Stimulated activated CD4-positive, alpha-beta T cell treated with anti-CD3 and anti-CD28 coated beads, Interleukin-2, amount 100 ng/mL, for 24 hours (primary cell): ENCODE results near the gene AHCY.
"Not testable (repeated sequence)": the region's sequence is repeated elsewhere in the genome, so short reads cannot be mapped to it uniquely, and the experiment has no call there.

Experiments used
- DNase-seq, 2 donors: peaks; one replicate each; pipeline ENCODE4 v3.0.0-alpha.2; 2020

Gene AHCY

DNA sequence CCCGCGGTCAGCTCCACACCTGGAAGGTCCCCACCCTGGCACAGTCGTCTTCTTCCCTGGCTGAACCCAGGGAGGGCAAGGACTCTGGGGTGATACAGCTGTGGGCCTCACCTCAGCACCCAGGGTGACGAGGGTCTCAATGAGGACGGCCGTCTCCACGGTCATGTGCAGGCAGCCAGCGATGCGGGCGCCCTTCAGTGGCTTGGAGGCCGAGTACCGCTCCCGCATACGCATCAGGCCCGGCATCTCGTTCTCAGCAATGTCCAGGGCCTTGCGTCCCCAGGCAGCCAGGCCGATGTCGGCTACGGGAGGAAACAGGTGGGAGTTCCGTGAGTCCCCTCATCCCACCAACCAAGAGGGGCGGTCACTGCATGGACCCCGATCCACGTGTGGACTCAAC, 7.9 kb downstream of the AHCY start:
- DNase-seq, result no peak

DNA sequence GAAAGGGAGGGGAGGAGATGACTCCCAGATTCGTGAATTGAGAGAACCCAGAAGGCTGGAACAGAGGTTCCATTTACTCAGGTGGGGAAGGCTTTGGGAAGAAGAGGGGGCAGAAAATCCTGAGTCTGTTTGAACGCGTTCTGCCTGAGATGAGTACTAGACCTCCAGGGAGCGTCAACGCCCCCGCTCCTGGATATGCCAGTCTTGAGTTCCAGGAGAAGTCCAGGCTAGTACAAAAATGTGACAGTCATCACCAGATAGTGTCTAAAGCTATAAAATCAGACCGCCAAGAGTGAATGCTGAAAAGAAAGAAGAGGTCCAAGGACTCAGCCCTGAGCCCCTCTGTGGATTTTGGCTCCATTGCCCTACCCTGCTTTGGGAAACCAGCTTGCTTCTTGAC, 8.6 kb downstream of the AHCY start:
- DNase-seq, result no peak

DNA sequence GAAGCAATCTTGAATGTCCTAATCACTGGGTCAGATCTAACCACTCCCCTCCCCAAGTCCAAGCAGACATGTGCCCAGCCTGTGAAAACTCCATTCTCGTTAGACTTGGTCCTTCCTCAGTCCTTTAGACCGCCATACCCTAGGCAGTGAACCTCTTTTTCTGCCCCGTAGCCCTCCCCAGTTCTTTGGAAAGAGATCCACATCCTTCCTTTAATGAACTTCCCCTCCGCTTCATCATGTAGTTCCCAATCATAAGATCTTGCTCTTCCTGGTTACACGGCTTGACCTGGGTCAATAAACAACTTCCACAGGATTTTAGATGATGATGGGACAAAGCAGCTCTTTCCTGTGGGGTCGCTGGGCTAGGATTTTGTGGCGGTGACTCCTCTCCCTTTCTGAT, 9.6 kb downstream of the AHCY start:
- no peak for DNase-seq

DNA sequence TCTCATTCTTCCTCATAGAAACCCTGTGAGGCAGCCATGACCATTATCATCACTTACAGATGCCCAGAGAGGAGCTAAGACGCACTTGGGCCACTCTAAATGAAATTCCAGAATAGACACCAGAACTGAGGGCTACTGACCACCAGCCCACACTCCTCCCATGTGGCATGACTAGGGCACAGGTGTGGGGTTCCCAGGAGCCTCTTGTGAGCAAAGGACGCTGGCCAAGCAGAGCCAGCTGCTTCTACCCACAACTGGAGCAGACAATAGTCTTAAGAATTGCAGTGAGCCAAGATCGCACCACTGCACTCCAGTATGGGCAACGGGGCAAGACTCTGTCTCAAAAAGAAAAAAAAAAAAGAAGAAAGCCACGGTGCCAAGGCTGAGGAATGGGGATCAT, 10.0 kb downstream of the AHCY start:
- DNase-seq, result no peak

DNA sequence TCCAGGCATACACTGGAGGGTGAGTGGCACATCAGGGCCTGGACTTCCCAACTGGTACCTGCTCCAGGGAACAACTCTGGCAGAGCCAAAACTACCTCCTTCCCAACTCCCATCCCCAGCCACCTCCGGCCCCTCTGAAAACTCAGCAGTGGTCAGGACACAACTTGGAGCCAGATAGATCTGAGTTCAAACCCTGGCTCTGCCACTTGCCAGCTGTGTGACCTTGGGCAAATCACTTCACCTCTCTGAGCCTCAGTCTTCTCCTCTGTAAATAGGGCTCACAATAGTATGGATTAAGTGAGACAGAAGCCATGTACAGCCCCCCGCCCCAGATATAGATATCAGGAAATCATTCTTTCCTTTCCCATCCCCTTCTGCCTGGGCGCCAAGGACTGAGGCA, 10.7 kb downstream of the AHCY start:
- DNase-seq, result no peak

DNA sequence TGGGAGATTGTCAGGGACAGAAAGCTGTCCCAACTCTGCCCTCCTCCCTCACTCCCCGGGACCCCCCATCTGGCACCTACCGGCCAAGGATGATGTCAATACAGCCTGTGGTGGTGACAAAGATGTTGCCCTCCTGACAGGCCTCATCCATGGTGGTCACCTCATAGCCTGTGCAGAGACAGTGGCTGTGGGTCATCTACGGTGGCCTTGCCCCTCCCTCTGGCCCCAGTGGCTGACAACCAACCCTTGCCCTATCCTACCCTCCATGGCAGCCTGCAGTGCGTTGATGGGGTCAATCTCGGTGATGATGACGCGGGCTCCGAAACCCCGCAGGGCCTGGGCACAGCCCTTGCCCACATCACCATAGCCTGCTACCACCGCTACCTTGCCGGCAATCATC, 12.7 kb downstream of the AHCY start:
- no peak for DNase-seq

DNA sequence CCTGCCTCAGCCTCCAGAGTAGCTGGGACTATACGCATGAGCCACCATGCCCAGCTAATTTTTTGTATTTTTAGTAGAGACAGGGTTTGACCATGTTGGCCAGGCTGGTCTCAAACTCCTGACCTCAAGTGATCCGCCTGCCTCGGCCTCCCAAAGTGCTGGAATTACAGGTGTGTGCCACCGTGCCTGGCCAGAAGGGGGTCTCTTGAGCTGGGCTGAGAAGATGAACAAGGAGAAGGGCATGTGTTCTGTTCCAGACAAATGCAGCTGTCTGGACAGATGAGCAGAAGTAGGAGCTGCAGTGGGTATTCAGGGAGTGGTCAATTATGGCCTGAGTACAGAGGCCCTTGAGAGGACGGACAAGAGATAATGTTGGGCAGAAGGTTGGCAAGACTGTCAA, 15.7 kb downstream of the AHCY start:
- not testable (repeated sequence) for DNase-seq

DNA sequence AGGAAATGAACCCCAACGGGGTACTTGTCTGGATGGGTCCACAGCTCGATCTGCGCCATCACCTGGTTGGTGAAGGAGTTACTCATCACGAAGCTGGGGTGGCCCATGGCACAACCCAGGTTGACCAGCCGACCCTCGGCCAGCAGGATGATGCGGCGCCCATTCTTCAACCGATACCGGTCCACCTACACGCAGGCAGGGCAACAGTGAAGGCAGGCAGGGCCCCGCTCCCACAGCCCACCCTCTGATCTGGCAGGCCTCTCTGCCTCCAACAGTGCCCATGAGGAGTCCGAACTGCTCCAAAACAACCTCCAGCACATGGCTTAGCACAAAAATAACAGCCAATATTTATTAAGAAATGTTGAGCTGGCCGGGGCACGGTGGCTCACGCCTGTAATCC, 17.7 kb downstream of the AHCY start:
- DNase-seq, result no peak

DNA sequence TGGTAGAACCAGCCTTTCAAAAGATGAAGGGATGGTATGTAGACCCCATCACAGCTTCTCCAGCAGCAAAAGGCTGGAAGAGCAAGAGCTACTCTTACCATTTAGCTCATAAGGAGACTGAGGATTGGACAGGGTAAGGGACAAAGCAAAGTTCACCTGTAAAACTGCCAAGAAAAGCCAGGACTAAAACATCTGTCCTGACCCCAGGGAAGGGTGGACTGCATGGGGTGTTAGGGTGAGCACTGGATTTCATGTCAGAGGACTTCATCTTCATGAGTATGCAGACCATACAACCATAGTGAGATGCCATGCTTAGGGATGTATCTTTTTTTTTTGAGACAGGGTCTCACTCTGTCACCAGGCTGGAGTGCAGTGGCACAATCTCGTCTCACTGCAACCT, 19.3 kb downstream of the AHCY start:
- no peak for DNase-seq

DNA sequence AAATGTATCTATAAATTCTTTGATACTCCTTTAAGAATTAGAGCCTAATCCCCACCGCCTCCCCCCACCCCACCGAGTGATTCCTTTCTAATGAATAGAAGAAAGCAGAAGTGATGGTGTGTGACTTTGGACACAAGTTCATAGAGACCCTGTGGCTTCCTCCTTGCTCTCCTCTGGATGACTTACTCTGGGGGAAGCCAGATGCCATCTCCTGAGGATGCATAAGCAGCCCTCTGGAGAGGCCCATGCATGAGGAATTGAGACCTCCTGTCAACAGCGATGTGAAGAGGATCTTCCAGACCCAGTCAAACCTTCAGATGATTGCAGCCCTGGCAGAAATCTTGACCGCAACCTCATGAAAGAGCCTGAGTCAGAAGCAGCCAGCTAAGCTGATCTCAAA, 21.1 kb downstream of the AHCY start:
- DNase-seq, result no peak

DNA sequence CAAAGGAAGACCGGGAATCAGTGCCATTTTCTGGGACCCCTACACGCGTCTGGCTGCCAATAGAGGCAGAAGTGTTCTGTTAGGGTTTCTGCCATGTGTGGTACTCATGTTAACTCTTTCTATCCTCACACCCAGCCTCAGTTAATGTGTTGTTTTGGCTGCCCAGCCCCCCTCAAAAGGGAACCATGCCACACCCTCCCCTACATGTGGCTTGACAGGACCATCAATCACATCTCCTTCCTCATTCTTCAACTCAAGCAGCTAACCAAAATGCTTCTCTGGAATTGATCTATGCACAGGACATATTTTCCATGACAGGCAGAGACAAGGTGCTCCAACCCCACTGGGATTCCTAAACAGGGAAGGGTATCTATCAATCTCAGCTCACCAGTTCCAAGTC, 22.0 kb downstream of the AHCY start:
- no peak for DNase-seq

DNA sequence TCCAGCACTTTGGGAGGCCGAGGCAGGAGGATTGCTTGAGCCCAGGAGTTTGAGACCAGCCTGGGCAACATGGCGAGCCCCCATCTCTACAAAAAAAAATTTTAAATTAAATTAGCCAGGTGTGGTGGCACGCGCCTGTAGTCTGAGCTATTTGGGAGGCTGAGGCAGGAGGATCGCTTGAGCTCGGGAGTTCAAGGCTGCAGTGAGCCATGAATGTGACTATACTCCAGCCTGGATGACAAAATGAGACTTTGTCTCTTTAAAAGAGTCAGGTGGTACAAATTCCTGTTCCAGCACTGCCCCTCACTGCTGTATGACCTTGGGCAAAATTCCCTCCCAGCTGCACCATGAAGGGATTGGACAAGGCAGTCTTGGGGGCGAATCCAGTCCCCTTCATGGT, 28.5 kb downstream of the AHCY start:
- no peak for DNase-seq

DNA sequence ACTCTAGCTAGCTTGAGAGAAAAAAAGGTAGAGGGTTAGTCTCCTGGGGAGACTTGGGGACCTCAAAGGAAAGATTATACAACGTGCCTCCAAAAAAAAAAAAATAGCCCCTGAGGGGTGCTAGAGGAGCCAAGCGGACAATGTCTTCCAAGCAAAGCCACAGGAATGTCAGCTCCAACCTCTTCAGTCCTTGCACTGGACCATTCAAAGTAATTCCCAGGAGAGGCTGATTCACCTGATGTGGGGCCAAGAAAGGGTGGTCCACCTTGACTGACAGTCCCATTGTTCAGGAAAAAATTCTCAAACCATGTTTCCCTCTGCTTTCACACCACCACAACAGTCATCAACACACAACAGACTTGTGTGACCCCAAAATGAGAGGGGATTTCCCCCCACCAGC, 31.2 kb downstream of the AHCY start:
- DNase-seq, result no peak

DNA sequence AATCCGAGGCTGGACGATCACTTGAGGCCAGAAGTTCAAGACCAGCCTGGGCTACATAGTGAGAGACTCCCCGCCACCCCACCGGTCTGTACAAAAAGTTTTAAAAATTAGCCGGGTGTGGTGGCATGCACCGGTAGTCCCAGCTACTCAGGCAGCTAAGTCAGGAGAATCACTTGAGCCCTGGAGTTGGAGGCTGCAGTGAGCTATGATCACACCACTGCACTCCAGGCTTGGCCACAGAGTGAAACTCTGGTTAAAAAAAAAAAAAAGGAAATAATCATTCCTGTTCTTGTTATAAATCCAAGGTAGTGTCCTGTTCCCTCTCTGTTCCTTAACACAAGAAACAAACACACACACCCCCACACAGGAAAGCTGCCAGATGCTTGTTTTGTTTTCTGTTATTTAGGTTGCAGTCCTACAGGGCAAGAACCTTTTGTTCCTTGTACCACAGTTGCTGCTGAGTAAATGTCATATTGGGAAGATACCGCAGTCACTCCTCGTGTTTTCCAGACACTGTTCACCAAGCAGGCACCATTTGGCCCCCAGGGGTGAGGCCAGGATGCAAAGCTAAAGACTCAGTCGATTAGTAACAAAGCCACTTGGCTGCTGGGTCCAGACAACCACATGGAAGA, 33.0 kb downstream of the AHCY start:
- DNase-seq, result no peak

DNA sequence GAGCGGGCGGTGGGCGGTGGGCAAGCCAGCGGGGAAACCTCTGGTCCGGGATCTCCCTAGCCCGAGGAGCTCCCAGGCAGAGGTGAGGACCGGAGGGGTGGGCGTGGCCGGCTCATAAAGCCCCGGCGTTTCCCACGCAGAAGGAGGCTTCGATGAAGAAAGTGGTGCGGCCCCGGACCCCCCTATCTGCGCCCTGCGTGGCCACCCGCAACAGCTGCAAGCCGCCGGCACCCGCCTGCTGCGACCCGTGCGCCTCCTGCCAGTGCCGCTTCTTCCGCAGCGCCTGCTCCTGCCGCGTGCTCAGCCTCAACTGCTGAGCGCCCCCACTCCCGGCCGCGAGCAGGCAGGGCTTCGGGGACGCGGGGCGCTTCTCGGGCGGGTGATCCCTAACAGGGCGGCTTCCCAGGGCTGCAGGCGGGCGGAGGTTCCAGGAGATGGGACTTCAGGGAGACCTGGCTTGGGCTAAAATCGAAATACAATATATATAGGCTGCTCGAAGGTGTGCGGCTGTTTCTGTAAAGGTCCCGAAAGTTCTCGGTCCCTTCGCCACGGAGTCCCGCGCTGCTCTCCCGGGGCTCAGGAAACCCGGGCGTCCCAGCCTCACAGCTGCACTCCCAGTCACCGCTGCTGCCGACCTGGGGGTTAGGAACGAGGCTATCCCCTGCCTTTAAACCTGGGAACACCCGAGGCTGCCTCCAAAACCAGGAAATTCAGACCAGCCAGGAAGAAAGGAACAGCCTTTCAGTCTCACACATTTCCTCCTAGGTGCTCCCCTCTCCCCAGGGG, 34.1 kb downstream of the AHCY start:
- peak; percentile 28 to 37 for DNase-seq

DNA sequence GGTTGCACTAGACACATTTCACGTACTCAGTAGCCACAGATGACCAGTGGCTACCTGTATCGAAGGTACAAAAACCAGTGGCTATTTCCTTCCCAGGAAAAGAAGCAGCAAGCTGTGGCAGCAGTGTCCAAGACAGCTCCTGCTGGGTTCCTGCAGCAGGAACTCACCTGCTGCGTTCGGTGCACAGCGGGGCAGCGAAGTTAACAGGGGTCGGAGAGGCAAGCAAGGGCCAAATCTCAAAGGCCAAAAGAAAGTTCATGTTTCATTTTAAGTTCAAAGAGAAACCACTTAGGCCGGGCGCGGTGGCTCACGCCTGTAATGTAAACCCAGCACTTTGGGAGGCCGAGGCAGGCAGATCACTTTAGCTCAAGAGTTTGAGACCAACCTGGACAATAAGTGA, 35.0 kb downstream of the AHCY start:
- no peak for DNase-seq

DNA sequence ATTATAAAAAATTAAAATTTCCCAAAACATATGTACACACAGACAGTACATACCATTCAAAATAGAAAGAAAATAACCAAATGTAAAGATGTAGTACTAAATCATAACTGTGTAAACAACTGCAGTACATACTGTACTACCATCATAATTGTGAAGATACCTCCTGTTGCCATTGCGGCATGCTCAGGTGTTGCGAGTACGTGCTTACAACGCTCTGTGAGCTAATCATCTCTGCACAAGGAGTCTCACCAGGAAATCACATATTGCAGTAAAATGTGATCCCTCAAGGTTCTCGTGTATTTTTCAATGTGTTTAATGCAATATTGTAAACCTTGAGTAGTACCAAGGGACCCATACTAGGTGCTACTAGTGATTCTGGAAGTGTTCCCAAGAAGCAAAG, 39.0 kb downstream of the AHCY start:
- no peak for DNase-seq

DNA sequence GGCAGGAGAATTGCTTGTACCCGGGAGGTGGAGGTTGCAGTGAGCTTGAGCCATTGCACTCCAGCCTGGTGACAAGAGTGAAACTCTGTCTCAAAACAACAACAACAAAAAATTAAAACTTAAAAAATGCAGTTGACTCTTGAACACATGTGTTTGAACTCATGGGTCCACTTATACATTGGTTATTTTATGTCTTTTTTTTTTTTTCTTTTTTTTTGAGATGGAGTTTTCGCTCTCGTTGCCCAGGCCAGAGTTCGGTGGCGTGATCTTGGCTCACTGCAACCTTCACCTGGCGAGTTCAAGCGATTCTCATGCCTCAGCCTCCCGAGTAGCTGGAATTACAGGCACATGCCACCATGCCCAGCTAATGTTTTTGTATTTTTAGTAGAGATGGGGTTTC, 39.7 kb downstream of the AHCY start:
- DNase-seq, result not testable (repeated sequence)

DNA sequence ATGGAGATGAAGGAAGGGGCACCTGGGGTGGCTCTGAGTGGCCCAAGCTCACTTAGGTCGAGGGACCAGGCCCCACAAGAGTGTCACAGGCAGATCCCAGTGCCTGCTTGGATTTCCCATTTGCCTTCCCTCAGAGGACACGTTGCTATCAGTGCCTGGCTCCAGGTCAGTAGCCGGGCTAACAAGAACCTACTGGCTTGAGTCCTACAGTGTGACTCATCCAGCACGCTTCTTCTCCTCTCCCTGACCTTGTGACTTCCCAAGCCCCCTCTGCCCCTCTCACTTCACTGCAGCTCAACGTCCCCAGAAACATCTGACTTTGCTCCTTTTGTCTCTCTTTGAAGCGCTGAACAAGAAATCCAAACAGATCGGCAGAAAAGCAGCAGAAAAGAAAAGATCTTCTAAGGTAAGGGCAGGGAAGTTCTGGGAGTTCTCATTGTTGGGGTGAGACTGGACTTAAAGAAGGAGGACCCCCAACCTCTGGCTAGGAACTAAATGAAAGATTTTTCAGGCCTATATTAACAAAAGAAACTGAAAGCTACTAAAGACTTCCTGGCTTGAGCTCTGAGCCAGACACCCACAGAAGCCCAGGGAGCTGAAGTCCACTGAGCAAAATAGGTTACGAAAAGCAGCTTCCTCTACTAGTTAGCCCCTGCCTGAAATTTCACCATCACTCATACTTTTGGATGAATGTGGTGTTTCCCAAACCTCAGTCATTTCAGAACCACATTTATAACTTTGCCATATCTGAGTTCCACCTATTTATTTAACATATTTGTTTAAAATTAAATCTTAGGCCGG, 40.5 kb downstream of the AHCY start:
- DNase-seq, result no peak

DNA sequence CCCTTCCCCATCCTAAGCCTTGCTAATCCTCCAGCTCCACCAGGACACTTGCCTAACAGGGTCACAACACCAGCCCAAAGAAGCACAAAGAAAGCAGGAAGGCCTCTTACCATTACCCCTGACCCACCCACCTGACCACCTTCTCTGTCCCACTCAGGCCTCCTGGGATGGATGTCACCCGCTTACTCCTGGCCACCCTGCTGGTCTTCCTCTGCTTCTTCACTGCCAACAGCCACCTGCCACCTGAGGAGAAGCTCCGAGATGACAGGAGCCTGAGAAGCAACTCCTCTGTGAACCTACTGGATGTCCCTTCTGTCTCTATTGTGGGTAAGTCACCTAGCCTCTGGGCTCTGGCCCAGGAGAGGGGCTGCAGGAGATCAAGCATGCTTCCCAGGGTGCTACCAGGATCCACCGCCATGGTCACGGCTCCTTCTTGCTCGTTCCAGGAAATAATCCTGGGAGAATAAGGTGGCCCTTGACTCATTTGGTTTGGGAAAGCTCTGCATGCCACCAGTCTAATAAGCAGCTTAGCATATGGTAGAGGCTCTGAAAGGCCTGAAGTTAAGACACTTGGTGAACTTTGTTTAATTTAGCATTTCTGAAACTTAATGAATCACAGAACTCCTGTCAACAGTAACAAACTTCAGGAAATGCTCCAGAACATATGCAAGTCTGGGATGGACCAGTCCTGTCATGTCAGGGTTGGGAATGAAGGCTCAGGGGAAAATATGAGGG, 42.8 kb downstream of the AHCY start:
- no peak for DNase-seq

DNA sequence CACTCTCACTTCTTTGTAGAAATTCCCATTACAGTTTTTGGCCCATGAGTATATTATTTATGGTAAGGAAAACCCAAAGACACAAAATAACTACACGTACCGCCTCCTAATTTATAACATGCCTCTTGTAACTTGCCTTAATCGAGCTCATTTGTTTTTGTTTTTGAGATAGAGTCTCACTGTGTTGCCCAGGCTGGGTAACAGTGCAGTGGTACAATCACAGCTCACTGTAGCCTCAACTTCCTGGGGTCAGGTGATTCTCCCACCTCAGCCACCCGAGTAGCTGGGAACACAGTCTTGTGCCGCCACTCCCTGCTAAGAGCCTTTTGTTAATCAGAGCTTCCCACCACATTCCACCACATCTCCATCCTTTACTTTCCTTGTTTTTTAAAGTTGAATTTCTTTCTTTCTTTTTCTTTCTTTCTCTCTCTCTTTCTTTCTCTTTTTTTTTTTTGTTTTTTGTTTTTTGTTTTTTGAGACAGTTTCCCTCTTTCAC, 46.5 kb downstream of the AHCY start:
- DNase-seq, result no peak

DNA sequence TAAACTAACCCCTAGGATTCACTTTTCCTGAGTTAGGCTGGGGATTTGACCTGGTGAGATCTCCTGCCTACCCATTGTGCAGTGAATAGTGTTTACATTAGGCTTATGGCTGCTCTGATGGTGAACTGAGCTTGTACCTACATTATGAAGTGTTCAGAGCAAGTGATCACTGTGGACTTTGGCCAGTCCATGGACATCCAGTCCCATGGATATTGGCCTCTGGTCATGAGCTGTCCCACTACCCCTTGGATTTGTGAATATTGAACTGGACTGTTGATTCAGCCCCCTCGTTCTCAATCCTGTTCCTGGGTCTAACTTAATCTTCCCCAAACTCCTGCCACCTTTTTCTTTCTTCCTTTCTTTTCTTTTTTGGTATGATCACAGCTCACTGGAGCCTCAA, 48.2 kb downstream of the AHCY start:
- no peak for DNase-seq

DNA sequence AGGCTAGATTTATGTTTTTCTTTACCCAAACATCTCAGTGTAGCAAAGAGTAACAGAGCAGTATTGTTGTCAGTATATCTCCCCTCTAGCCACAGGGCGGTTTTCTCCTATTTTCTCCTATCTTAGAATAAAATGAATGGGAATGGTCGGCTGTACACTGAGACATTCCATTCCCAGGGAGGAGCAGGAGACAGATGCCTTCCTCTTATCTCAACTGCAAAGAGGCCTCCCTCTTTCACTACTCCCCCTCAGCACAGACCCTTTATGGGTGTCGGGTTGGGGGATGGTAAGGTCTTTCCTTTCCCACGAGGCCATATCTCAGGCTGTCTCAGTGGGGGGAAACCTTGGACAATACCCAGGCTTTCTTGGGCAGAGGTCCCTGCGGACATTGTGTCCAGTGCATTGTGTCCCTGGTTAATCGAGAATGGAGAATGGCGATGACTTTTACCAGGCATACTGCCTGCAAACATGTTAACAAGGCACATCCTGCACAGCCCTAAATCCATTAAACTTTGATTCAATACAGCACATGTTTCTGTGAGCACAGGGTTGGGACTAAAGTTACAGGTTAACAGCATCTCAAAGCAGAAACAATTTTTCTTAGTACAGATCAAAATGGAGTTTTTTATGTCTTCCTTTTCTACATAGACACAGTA, 50.6 kb downstream of the AHCY start:
- DNase-seq, result not testable (repeated sequence)
